Peyer's patch (tissue), 4 donors: ENCODE measurements around the gene DOHH.

Experiments
- CTCF ChIP-seq, 6 experiments: fragments of 450-650 bp in 4 of 6; fragments of 200-600 bp in 2 of 6; sonication (generic) in 1 of 6; IDR thresholded peaks; one replicate each; pipeline ENCODE4 v1.5.1; 2017 to 2019; ENCODE audit warnings: antibody characterized with exemption in 6 of 6, mild to moderate bottlenecking in 3 of 6, moderate library complexity in 1 of 6
- POLR2A ChIP-seq, 2 donors: fragments of 450-650 bp; IDR thresholded peaks; one replicate each; pipeline ENCODE4 v1.5.1; 2017; ENCODE audit warnings: antibody characterized with exemption in 2 of 2, mild to moderate bottlenecking in 2 of 2, moderate library complexity in 2 of 2

DNA sequence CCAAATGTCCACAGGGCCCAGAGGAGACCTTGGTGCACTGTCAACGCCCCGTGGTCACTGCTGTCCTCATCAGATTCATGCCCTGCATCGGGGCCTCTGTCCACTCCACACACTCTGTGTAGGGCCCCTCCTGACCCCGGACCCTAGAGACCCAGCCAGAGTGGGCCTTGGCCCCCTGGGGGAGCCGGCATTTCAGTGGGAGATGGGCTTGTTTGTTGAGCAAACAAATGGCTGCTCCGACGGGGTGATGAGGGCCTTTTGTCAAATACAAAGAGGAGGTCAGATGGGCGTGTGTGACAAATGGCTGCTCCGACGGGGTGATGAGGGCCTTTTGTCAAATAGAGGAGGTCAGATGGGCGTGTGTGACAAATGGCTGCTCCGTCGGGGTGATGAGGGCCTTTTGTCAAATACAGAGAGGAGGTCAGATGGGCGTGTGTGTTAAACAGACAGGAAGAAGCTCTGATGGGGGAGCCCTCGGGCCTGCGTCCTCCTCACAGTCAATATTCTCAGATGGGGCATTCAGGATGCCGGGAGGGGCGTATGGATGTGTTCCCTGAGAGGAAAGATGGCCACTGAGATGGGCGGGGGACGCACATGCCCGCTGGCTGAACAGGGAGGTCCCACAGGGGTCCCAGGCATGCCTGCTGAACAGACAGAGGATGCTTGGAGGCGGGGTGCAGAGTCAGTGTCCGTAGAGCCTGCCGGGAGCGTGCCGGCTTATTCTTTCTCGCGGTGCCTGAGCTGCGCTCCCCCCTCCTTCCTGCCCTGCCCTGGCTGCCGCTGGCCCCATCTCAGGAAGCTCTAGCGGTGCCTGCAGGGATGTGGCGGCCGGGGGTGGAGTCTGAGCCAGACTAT, 56.4 kb downstream of the DOHH start:
- TF ChIP-seq CTCF (IDR thresholded peaks at IDR 0.05): no peak
- TF ChIP-seq POLR2A (IDR thresholded peaks at IDR 0.05): no peak
